ENCODE measurements around the gene DLGAP1.

DNA sequence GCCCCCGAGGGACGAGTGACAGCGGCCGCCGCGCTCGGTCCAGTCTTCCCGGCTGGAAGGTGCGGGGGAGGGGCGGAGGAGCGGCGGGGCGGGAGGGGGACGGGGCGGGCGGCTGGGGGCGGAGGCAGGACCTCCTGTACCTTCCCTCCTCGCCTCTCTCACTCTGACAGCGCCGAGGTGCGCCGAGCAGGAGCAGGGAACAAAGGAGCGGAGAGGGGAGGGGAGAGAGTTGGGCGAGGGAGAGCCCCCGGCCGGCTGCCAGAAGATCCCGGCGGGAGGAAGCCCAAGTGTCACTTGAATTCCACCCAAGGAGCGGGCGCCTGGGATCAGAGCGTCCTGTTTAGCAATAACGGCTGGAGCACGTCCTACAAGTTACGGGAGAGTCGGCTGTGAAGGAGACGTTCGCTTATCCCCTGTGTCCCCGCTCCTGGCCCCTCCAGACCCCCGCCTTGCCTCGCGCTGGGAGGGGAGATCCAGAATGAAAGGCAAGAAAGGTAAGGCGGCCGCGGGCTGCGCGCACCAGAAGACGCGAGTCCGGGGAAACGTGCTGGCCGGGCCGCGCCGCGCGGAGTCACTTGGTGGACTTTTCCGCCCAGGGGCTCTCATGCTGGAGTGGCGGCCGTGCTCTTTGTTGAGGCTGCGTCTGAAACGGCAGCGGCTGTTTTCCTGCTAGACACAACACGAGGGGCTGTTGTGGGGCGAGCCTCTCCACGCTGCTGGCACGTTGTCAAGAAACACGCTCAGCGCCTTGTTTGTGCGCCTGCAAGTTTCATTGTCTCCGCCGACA, 1004.9 kb downstream of the DLGAP1 start, which contains the start of gene TGIF1:
- TF ChIP-seq, protein P1, sequence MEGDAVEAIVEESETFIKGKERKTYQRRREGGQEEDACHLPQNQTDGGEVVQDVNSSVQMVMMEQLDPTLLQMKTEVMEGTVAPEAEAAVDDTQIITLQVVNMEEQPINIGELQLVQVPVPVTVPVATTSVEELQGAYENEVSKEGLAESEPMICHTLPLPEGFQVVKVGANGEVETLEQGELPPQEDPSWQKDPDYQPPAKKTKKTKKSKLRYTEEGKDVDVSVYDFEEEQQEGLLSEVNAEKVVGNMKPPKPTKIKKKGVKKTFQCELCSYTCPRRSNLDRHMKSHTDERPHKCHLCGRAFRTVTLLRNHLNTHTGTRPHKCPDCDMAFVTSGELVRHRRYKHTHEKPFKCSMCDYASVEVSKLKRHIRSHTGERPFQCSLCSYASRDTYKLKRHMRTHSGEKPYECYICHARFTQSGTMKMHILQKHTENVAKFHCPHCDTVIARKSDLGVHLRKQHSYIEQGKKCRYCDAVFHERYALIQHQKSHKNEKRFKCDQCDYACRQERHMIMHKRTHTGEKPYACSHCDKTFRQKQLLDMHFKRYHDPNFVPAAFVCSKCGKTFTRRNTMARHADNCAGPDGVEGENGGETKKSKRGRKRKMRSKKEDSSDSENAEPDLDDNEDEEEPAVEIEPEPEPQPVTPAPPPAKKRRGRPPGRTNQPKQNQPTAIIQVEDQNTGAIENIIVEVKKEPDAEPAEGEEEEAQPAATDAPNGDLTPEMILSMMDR (IDR thresholded peaks at IDR 0.05; ENCODE audit: insufficient read depth, low read length, poor library complexity, severe bottlenecking) = no peak
- TF ChIP-seq EZH2phosphoT487 (conservative IDR thresholded peaks at IDR 0.05; ENCODE audit: low read length) = no peak
